Measurements from ENCODE around the gene ARHGAP18.

Gene ARHGAP18

GRCh38 chr6:129555206-129555832 is 154.7 kb downstream of the ARHGAP18 start:
- TF ChIP-seq FOXM1 (IDR thresholded peaks at IDR 0.05; ENCODE audit: borderline replicate concordance, low read depth) (no peak), TCF12 (IDR thresholded peaks at IDR 0.05; ENCODE audit: low read depth) (no peak), CREB1 (IDR thresholded peaks at IDR 0.05; ENCODE audit: low read depth) (no peak), EP300 (IDR thresholded peaks at IDR 0.05; ENCODE audit: borderline replicate concordance) (no peak), RAD21 (IDR thresholded peaks at IDR 0.05; ENCODE audit: low read depth) (no peak), REST (IDR thresholded peaks at IDR 0.05; ENCODE audit: low read depth) (no peak), TEAD4 (IDR thresholded peaks at IDR 0.05) (no peak)

- TF ChIP-seq YY1 (IDR thresholded peaks at IDR 0.05; ENCODE audit: low read depth), result no peak
- TF ChIP-seq FOXM1 (IDR thresholded peaks at IDR 0.05; ENCODE audit: borderline replicate concordance, low read depth), result no peak
- TF ChIP-seq CEBPB (IDR thresholded peaks at IDR 0.05), result no peak
- TF ChIP-seq TAF1 (IDR thresholded peaks at IDR 0.05; ENCODE audit: low read depth), result no peak
- no peak for TF ChIP-seq RAD21 (IDR thresholded peaks at IDR 0.05; ENCODE audit: low read depth)
- no peak for TF ChIP-seq USF1 (IDR thresholded peaks at IDR 0.05)
- TF ChIP-seq EGR1 (IDR thresholded peaks at IDR 0.05), result no peak
- no peak for TF ChIP-seq TEAD4 (IDR thresholded peaks at IDR 0.05)
- TF ChIP-seq ZBTB7A (IDR thresholded peaks at IDR 0.05; ENCODE audit: low read depth), result no peak
- TF ChIP-seq TCF12 (IDR thresholded peaks at IDR 0.05; ENCODE audit: low read depth), result no peak
Measured at GRCh38 chr6:129552413-129552812, 157.6 kb downstream of the ARHGAP18 start.

GRCh38 chr6:129551486-129551885 is 158.5 kb downstream of the ARHGAP18 start:
- TF ChIP-seq REST (IDR thresholded peaks at IDR 0.05; ENCODE audit: low read depth) (no peak), EGR1 (IDR thresholded peaks at IDR 0.05) (no peak), MAX (IDR thresholded peaks at IDR 0.05) (no peak), ZBTB7A (IDR thresholded peaks at IDR 0.05; ENCODE audit: low read depth) (no peak), TCF12 (IDR thresholded peaks at IDR 0.05; ENCODE audit: low read depth) (no peak), FOXM1 (IDR thresholded peaks at IDR 0.05; ENCODE audit: borderline replicate concordance, low read depth) (no peak), USF1 (IDR thresholded peaks at IDR 0.05) (no peak), RAD21 (IDR thresholded peaks at IDR 0.05; ENCODE audit: low read depth) (no peak)

GRCh38 chr6:129546702-129547101 is 163.3 kb downstream of the ARHGAP18 start:
- TF ChIP-seq REST (IDR thresholded peaks at IDR 0.05; ENCODE audit: low read depth) (no peak), USF1 (IDR thresholded peaks at IDR 0.05) (no peak), FOXM1 (IDR thresholded peaks at IDR 0.05; ENCODE audit: borderline replicate concordance, low read depth) (no peak), EP300 (IDR thresholded peaks at IDR 0.05; ENCODE audit: borderline replicate concordance) (no peak), CEBPB (IDR thresholded peaks at IDR 0.05) (no peak), TCF12 (IDR thresholded peaks at IDR 0.05; ENCODE audit: low read depth) (no peak), CREB1 (IDR thresholded peaks at IDR 0.05; ENCODE audit: low read depth) (no peak), YY1 (IDR thresholded peaks at IDR 0.05; ENCODE audit: low read depth) (no peak), RAD21 (IDR thresholded peaks at IDR 0.05; ENCODE audit: low read depth) (no peak), NFIC (IDR thresholded peaks at IDR 0.05) (no peak)
